HG03521 (cell line): ENCODE measurements around the gene BAMBI.

Experiments
- ATAC-seq: cut with Tn5 transposase; IDR thresholded peaks from one replicate; pipeline ENCODE4 v1.9.1; 2021; ENCODE audit warnings: mild to moderate bottlenecking, moderate library complexity; ENCODE audit not compliant: unreplicated experiment

Gene BAMBI

GRCh38 chr10:28704464-28705161 lies 27.3 kb downstream of the BAMBI start:
- no peak for ATAC-seq

- no peak for ATAC-seq
These were observed 28.2 kb downstream of the BAMBI start for GRCh38 chr10:28705472-28705871.

GRCh38 chr10:28709001-28709710 lies 31.8 kb downstream of the BAMBI start:
- ATAC-seq, result no peak

- no peak for ATAC-seq
These were observed 33.0 kb downstream of the BAMBI start for GRCh38 chr10:28710202-28710886.

GRCh38 chr10:28711041-28711440 lies 33.7 kb downstream of the BAMBI start:
- ATAC-seq, result no peak

- ATAC-seq, result no peak
These were observed 34.5 kb downstream of the BAMBI start for GRCh38 chr10:28711776-28712175.

- ATAC-seq, result no peak
These were observed 36.5 kb downstream of the BAMBI start for GRCh38 chr10:28713626-28714352.

GRCh38 chr10:28714401-28715053 lies 37.2 kb downstream of the BAMBI start:
- ATAC-seq, result no peak

GRCh38 chr10:28715246-28715645 lies 37.9 kb downstream of the BAMBI start:
- no peak for ATAC-seq

GRCh38 chr10:28715757-28716156 lies 38.4 kb downstream of the BAMBI start:
- no peak for ATAC-seq

GRCh38 chr10:28716748-28717147 lies 39.4 kb downstream of the BAMBI start:
- ATAC-seq, result no peak

- no peak for ATAC-seq
These were observed 40.4 kb downstream of the BAMBI start for GRCh38 chr10:28717656-28718201.

- no peak for ATAC-seq
These were observed 42.6 kb downstream of the BAMBI start for GRCh38 chr10:28719789-28720436.

GRCh38 chr10:28721318-28721951 lies 44.1 kb downstream of the BAMBI start:
- ATAC-seq, result no peak

- ATAC-seq, result no peak
These were observed 44.9 kb downstream of the BAMBI start for GRCh38 chr10:28722065-28722803.

GRCh38 chr10:28728366-28728765 lies 51.0 kb downstream of the BAMBI start:
- ATAC-seq, result no peak

GRCh38 chr10:28730031-28730778 lies 52.9 kb downstream of the BAMBI start:
- ATAC-seq, result no peak

GRCh38 chr10:28732091-28732490 lies 54.8 kb downstream of the BAMBI start:
- ATAC-seq, result no peak
